Epithelial cell of esophagus (primary cell): ENCODE results near the gene EPHB4.
A peak's percentile ranks its signal among the peaks of the same experiment; 100 is the strongest.

ENCODE experiments used
- DNase-seq: peaks from one replicate; pipeline ENCODE4 v3.0.0; 2010; ENCODE audit warnings: low read depth
- H3K4me3 ChIP-seq: 2 replicates; pipeline ENCODE4 v1.5.1; 2011; ENCODE audit warnings: mild to moderate bottlenecking, low read length, control low read depth
- CTCF ChIP-seq: IDR thresholded peaks from 2 replicates; pipeline ENCODE4 v1.5.1; 2011; ENCODE audit warnings: low read depth, mild to moderate bottlenecking, low read length, control low read depth, inconsistent platforms; ENCODE audit not compliant: insufficient read depth; ENCODE audit errors: missing control alignments

EPHB4 gene

DNA sequence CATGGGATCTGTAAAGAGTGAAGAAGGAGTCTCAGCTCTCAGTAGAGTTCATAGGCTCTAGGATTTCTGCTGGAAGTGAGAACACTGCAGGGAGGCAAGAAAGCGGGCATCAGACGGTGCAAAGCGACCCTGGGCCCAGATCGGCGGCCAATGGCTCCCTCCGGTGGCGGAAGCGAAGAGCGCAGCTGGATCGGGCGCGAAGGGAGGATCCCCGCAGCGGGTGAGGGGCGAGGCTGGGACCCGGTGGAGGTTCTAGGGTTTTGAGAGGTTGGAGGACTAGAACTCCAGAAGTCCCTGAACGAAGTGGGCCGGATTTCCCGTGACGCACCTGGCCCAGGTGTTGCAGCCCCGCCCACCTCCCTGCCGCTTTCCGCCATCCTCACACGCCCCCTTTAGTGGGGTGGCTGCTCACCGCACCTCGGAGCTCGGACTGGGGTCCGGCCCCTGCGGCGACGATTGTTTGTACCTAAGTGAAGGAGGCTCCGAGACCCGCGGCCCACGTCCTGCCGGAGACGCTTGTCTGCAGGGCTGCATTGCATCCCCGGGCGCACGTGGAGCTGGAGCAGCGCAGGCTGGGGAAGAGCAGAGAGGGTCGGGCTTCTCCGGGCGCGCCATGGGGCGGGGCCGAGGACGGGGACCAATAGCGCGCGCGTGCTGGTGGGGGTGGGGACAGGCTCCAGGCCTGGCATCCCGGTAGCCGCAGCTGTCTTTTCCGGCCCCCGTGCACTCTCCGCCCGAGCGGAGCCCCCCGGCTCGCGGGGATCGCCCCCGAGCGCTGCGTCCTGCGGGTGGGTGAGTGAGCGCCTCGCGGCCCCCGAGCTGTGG lies 24.9 kb upstream of the EPHB4 start, which contains the start of gene SLC12A9:
Gene SLC12A9, plus strand, starts transcription at position 666 of the 825 bp plus-strand sequence. CDS start 1,485 bp downstream, outside the sequence.
- peak within 1 kb of the TSS; percentile 78 for H3K4me3 ChIP-seq
- peak; percentile 87 for TF ChIP-seq CTCF
- DNase-seq = peak; percentile 93

DNA sequence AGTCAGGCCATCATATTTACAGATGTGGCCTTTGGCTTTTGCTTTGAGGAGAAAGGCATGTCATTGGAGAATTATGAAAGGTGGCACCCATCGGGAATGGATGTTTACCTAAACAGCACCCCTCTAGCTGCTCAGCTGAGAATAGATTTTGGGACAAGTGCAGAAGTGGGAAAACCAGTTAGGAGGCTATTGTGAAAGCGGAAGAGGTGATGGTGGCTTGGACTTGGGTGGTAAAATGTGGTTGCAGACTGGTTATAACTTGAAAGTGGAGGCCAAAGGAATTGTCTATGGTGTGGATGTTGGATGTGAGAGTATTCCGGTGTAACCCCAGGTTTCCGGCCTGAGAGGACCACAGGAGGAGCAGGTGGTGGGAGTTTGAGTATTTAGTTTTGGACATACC lies 20.0 kb upstream of the EPHB4 start:
- no peak overlapping the region for H3K4me3 ChIP-seq
- no peak for TF ChIP-seq CTCF
- peak; percentile 69 for DNase-seq

- H3K4me3 ChIP-seq = no peak overlapping the region
- TF ChIP-seq CTCF = no peak
- no peak for DNase-seq
Observed at GRCh38 chr7:100840470-100841100, 13.3 kb upstream of the EPHB4 start.

GRCh38 chr7:100839361-100839760 lies 12.0 kb upstream of the EPHB4 start:
- DNase-seq = no peak
- no peak for TF ChIP-seq CTCF
- no peak overlapping the region for H3K4me3 ChIP-seq

DNA sequence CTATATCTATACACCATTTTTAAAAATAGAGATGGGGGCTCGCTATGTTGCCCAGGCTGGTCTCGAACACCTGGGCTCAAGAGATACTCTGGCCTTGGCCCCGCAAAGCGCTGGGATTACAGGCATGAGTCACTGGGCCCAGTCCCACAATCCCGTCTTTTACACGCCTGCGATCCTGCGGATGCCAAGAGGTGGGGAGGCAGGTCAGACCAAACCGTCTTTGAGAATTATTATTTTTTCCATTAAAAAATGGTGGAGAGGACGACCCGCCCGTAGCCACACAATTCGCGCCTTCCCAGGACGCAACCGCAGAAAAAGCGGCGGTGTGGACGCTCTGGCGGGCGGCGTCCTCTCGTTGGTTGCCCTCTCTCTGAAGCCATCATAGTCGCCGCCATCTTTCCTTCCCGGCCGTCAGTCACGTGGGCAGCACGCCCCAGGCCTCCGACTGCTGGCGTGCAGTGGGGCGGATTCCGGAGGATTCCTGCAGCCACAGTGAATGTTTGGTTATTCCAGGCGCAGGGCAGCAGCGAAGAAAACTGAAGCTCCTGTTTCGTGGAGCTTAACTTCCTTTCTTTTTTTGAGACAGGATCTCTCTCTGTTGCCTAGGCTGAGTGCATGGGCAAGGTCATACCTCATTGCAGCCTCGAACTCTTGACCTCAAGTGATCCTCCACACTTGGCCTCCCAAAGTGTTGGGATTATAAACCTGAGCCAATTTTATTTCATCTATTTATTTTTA lies 9.9 kb upstream of the EPHB4 start:
- DNase-seq = peak; percentile 92
- H3K4me3 ChIP-seq = peak overlapping the region; percentile 32
- no peak for TF ChIP-seq CTCF

- no peak for TF ChIP-seq CTCF
- DNase-seq = no peak
- H3K4me3 ChIP-seq = peak overlapping the region; percentile 32
Observed at GRCh38 chr7:100836812-100837098, 9.4 kb upstream of the EPHB4 start.
